ENCODE data around the gene NPC1.

NPC1 gene

GRCh38 chr18:23586249-23587196 lies at the start of gene NPC1:
Gene NPC1 (minus strand): TSS chr18:23586506. CDS start chr18:23586343, 163 bp downstream.
- peak; percentile 82 for TF ChIP-seq CTCF (IDR thresholded peaks at IDR 0.05; ENCODE audit: low read depth, low read length)
- peak within 1 kb of the TSS; percentile 87 for H3K4me3 ChIP-seq (ENCODE audit: low read depth, low read length)

- no peak for TF ChIP-seq CTCF (IDR thresholded peaks at IDR 0.05; ENCODE audit: low read depth, low read length)
- H3K4me3 ChIP-seq (ENCODE audit: low read depth, low read length), result no peak overlapping the region
Observed at GRCh38 chr18:23636071-23636399, 49.7 kb upstream of the NPC1 start.

- TF ChIP-seq CTCF (IDR thresholded peaks at IDR 0.05; ENCODE audit: low read depth, low read length), result no peak
- H3K4me3 ChIP-seq (ENCODE audit: low read depth, low read length), result no peak overlapping the region
Observed at GRCh38 chr18:23635283-23636070, 49.2 kb upstream of the NPC1 start.

GRCh38 chr18:23634692-23635091 lies 48.4 kb upstream of the NPC1 start:
- no peak for TF ChIP-seq CTCF (IDR thresholded peaks at IDR 0.05; ENCODE audit: low read depth, low read length)
- no peak overlapping the region for H3K4me3 ChIP-seq (ENCODE audit: low read depth, low read length)

- no peak overlapping the region for H3K4me3 ChIP-seq (ENCODE audit: low read depth, low read length)
- no peak for TF ChIP-seq CTCF (IDR thresholded peaks at IDR 0.05; ENCODE audit: low read depth, low read length)
Observed at GRCh38 chr18:23632615-23633014, 46.3 kb upstream of the NPC1 start.

GRCh38 chr18:23631746-23632145 lies 45.4 kb upstream of the NPC1 start:
- no peak overlapping the region for H3K4me3 ChIP-seq (ENCODE audit: low read depth, low read length)
- no peak for TF ChIP-seq CTCF (IDR thresholded peaks at IDR 0.05; ENCODE audit: low read depth, low read length)

GRCh38 chr18:23631312-23631711 lies 45.0 kb upstream of the NPC1 start:
- no peak for TF ChIP-seq CTCF (IDR thresholded peaks at IDR 0.05; ENCODE audit: low read depth, low read length)
- H3K4me3 ChIP-seq (ENCODE audit: low read depth, low read length), result no peak overlapping the region

All from WI38 (cell line).